Thyroid gland (tissue), 4 donors: ENCODE results near the gene TRIM14. TPM values are rescaled to one million over a fixed set of nuclear protein-coding genes. Genes with fewer than 3 reads are reported as not detected.

ENCODE experiments used
- DNase-seq, 2 donors: peaks; one replicate each; pipeline ENCODE4 v3.0.0-alpha.2; 2019
- H3K27ac ChIP-seq, 3 donors: fragments of 200-600 bp; sonication (generic); 1 replicate in 2 of 3; 2 replicates in 1 of 3; pipeline ENCODE4 v1.5.1; 2016 to 2019; ENCODE audit warnings: mild to moderate bottlenecking in 1 of 3, moderate library complexity in 1 of 3
- H3K27me3 ChIP-seq: fragments of 200-600 bp; sonication (generic); one replicate; pipeline ENCODE4 v1.5.1; 2019
- H3K36me3 ChIP-seq, 2 donors: fragments of 200-600 bp; sonication (generic); one replicate each; pipeline ENCODE4 v1.5.1; 2016 to 2019
- H3K4me1 ChIP-seq, 2 donors: fragments of 200-600 bp; sonication (generic); one replicate each; pipeline ENCODE4 v1.5.1; 2017 to 2019
- H3K4me3 ChIP-seq, 3 donors: fragments of 200-600 bp; sonication (generic); replicated peaks in 1 of 3; 1 replicate in 2 of 3; 2 replicates in 1 of 3; pipeline ENCODE4 v1.5.1; 2016; ENCODE audit warnings: mild to moderate bottlenecking in 1 of 3
- H3K9me3 ChIP-seq: fragments of 200-600 bp; sonication (generic); one replicate; pipeline ENCODE4 v1.5.1; 2017
- POLR2A ChIP-seq, 2 donors: fragments of 450-650 bp; IDR thresholded peaks; one replicate each; pipeline ENCODE4 v1.6.1; 2017; ENCODE audit warnings: antibody characterized with exemption in 2 of 2, mild to moderate bottlenecking in 2 of 2, moderate library complexity in 1 of 2
- WGBS, 2 donors: methylation state at CpG; one replicate each; pipeline ENCODE4 v1.1.5; 2017; 5-methylcytosine and 5-hydroxymethylcytosine counted together
- intact Hi-C: fragments of 100-400 bp; cut with DNase I; formaldehyde crosslinking; loops from one replicate; pipeline ENCODE4 v1.15.1; 2023
- total RNA-seq, 4 donors: library from RNA; depleted of rRNA; stranded (reverse); fragments of >200 nt; gene quantifications; one replicate each; pipeline ENCODE4 v1.2.3, GENCODE V29; 2016
- TF ChIP-seq, protein P1 (sequence below), 6 experiments: fragments of 200-600 bp in 3 of 6; fragments of 450-650 bp in 3 of 6; sonication (generic) in 3 of 6; IDR thresholded peaks; one replicate each; pipeline ENCODE4 v1.5.1; 2016 to 2019; ENCODE audit warnings: antibody characterized with exemption in 6 of 6, mild to moderate bottlenecking in 2 of 6, inconsistent platforms in 1 of 6, moderate library complexity in 1 of 6

The TRIM14 gene
- total RNA-seq, 4 donors from 2014 or later, result 3.9 to 8.1 (median 5.2) TPM

DNA sequence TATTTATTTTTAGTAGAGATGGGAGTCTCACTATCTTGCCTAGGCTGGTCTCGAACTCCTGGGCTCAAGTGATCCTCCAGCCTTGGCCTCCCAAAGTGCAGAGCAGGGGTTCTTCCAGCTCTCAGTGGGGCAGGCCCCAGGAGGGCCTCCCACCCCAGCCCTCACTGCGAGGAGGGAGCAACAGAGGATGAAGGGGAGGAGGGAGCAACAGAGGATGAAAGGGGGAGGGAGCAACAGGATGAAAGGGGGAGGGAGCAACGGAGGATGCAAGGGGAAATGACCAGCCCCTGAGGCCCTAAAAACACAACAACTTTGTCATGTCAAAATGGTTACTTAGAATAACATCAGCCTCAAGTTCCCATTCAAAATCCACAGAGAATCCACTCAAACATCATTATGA is 10.0 kb downstream of the TRIM14 start:
- no peak for TF ChIP-seq POLR2A (IDR thresholded peaks at IDR 0.05)

DNA sequence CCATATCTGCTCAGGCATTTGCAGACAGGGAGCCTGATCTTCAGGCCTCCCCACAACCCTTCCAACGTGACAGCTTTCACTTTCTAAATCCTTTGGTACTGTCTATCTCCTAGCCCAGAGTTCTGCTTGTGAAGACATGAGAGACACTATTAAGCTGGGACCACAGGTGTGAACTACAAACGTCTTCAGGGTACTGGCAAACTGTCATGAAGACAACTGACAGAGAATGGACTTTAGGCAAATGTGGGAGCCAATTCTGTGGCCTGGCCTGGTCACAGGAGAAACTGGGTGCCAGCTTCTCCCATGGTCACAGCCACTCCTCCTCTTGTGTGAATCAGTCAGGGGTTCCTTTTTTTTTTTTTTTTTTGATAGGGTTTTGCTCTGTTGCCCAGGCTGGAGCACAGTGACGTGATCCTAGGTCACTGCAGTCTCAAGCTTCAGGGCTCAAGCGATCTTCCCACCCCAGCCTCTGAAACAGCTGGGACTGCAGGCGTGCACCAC is 10.4 kb downstream of the TRIM14 start:
- Histone ChIP-seq H3K36me3 (no peaks in the 10 kb centered on the region), H3K4me3 (no peak overlapping the region), H3K4me1 (no peaks in the 10 kb centered on the region), H3K27me3 (no peaks in the 10 kb centered on the region), H3K9me3 (no peaks in the 10 kb centered on the region), H3K27ac (no peak overlapping the region)
- no peak for DNase-seq
- TF ChIP-seq, protein P1, sequence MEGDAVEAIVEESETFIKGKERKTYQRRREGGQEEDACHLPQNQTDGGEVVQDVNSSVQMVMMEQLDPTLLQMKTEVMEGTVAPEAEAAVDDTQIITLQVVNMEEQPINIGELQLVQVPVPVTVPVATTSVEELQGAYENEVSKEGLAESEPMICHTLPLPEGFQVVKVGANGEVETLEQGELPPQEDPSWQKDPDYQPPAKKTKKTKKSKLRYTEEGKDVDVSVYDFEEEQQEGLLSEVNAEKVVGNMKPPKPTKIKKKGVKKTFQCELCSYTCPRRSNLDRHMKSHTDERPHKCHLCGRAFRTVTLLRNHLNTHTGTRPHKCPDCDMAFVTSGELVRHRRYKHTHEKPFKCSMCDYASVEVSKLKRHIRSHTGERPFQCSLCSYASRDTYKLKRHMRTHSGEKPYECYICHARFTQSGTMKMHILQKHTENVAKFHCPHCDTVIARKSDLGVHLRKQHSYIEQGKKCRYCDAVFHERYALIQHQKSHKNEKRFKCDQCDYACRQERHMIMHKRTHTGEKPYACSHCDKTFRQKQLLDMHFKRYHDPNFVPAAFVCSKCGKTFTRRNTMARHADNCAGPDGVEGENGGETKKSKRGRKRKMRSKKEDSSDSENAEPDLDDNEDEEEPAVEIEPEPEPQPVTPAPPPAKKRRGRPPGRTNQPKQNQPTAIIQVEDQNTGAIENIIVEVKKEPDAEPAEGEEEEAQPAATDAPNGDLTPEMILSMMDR (IDR thresholded peaks at IDR 0.05), result no peak
- TF ChIP-seq POLR2A (IDR thresholded peaks at IDR 0.05), result no peak
- intact Hi-C loops, result no loop called here
- WGBS, 2 donors, result 76 to 85% methylated on average over 5 of the region's 5 CpGs

More for the DNA sequence above, 10.0 kb downstream of the TRIM14 start:
- Histone ChIP-seq H3K27ac (no peak overlapping the region), H3K36me3 (no peaks in the 10 kb centered on the region), H3K9me3 (no peaks in the 10 kb centered on the region), H3K4me1 (no peaks in the 10 kb centered on the region), H3K4me3 (no peak overlapping the region), H3K27me3 (no peaks in the 10 kb centered on the region)
- 46 to 58% methylated on average over 3 of the region's 3 CpGs for WGBS, 2 donors
- no peak for DNase-seq
- intact Hi-C loops, result no loop called here

DNA sequence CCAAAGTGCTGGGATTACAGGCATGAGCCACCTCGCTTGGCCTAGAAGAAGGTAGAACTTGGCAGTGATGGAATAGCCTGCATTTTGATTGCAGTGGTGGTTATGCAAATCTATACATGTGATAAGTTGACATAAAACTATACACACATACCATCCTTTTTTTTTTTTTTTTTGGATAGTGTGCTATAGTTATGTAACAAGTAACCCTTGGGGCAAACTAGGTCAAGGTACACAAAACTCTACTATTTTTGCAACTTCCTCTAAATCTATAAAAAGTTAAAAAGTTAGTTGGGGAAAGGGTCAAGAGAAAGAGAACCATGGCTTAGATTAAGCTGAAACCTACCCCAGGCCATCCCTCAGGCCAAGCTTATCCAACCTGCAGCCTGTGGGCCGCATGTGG is 11.1 kb downstream of the TRIM14 start:
- DNase-seq, result no peak
- no peaks in the 10 kb centered on the region for H3K9me3 ChIP-seq
- no peak overlapping the region for H3K27ac ChIP-seq
- H3K27me3 ChIP-seq, result no peaks in the 10 kb centered on the region
- no peak overlapping the region for H3K4me3 ChIP-seq
- 91 to 95% methylated on average over 2 of the region's 2 CpGs for WGBS, 2 donors
- no peaks in the 10 kb centered on the region for H3K4me1 ChIP-seq
- no peak for TF ChIP-seq POLR2A (IDR thresholded peaks at IDR 0.05)
- TF ChIP-seq, protein P1 (IDR thresholded peaks at IDR 0.05), result no peak
- no peaks in the 10 kb centered on the region for H3K36me3 ChIP-seq
- intact Hi-C loops, result no loop called here

DNA sequence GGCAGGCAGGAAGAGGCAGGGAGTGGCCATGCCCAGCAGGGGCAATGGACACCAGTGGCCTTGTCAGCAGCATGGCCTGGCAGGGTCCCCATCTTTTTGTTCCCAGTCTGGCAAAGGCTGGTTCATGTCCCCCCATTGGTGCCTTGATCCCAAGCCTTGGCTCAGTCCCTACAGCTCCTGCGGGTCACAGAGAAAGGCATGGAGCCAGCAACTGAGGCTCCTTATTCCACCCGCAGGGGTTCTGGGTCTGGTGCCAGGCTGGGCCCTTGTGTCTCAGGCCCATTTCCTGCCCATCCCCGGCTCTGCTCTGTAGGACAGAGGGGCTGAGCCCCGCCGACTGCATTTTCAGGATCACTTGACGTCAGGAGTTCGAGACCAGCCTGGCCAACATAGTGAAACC is 14.0 kb downstream of the TRIM14 start:
- no peak overlapping the region for H3K4me3 ChIP-seq
- no peak for TF ChIP-seq POLR2A (IDR thresholded peaks at IDR 0.05)
- TF ChIP-seq, protein P1 (IDR thresholded peaks at IDR 0.05), result no peak
- 84 to 92% methylated on average over 6 to 7 of the region's 7 CpGs for WGBS, 2 donors
- no peaks in the 10 kb centered on the region for H3K36me3 ChIP-seq
- H3K9me3 ChIP-seq, result no peaks in the 10 kb centered on the region
- intact Hi-C loops, result no loop called here
- no peaks in the 10 kb centered on the region for H3K27me3 ChIP-seq
- peaks cover 6 to 16% of the 10 kb centered on the region in 2 donors for H3K4me1 ChIP-seq
- no peak overlapping the region for H3K27ac ChIP-seq
- DNase-seq, result no peak

DNA sequence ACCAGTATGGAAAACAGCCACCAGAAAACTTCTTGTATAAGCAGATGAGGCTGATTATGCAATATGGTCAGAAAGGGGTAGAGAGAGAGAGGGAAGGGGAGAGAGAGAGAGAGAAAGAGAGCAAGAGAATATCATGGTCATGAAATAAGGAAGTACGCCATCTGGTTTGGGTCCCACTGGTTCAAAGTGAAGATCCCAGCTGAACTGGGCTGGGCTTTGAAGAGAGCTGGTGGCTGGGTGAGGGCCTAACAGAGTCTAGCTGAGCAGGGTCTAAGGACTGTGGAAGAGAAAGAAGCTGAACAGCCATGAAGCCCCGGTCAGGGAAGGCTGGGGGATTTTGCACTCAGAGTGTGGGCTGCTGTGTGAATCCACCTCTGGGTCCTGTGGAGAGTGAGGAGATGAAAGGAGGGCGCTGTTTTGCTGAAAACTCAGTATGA is 14.6 kb downstream of the TRIM14 start:
- no peak for TF ChIP-seq POLR2A (IDR thresholded peaks at IDR 0.05)
- TF ChIP-seq, protein P1 (IDR thresholded peaks at IDR 0.05), result no peak
- WGBS, 2 donors, result 85 to 88% methylated on average over 3 of the region's 3 CpGs
- no peak overlapping the region for H3K27ac ChIP-seq
- DNase-seq, result no peak
- H3K27me3 ChIP-seq, result no peaks in the 10 kb centered on the region
- H3K4me1 ChIP-seq, result peaks cover 6 to 22% of the 10 kb centered on the region in 2 donors
- H3K9me3 ChIP-seq, result no peaks in the 10 kb centered on the region
- intact Hi-C loops, result no loop called here
- no peak overlapping the region for H3K4me3 ChIP-seq
- H3K36me3 ChIP-seq, result no peaks in the 10 kb centered on the region
